HepG2 (cell line): ENCODE results near the gene IDNK. TPM values are rescaled to one million over a fixed set of nuclear protein-coding genes. Genes with fewer than 3 reads are reported as not detected.

Source experiments
- GLI4 ChIP-seq: sonication (generic); formaldehyde crosslinking; IDR thresholded peaks from 2 replicates; pipeline ENCODE4 v1.5.1; 2020; ENCODE audit warnings: missing genetic modification reagents, mild to moderate bottlenecking, moderate library complexity, borderline replicate concordance
- HMGXB3 ChIP-seq: sonication (generic); formaldehyde crosslinking; IDR thresholded peaks from 2 replicates; pipeline ENCODE4 v1.4.0; 2020; ENCODE audit warnings: missing genetic modification reagents, borderline replicate concordance
- KIAA2018 ChIP-seq: sonication (generic); formaldehyde crosslinking; IDR thresholded peaks from 2 replicates; pipeline ENCODE4 v1.5.0; 2020; ENCODE audit warnings: mild to moderate bottlenecking, missing genetic modification reagents, borderline replicate concordance
- MBD4 ChIP-seq: IDR thresholded peaks from 2 replicates; pipeline ENCODE4 v1.6.1; 2012; ENCODE audit warnings: low read length, inconsistent platforms, borderline replicate concordance
- RFXAP ChIP-seq: sonication (generic); formaldehyde crosslinking; IDR thresholded peaks from 2 replicates; pipeline ENCODE4 v1.4.0; 2020; ENCODE audit warnings: missing genetic modification reagents, borderline replicate concordance
- ZBTB43 ChIP-seq: sonication (generic); formaldehyde crosslinking; conservative IDR thresholded peaks from 2 replicates; pipeline ENCODE4 v1.4.0; 2020; ENCODE audit warnings: missing genetic modification reagents
- ZNF30 ChIP-seq: sonication (generic); formaldehyde crosslinking; IDR thresholded peaks from 2 replicates; pipeline ENCODE4 v1.5.0; 2020; ENCODE audit warnings: mild to moderate bottlenecking, missing genetic modification reagents
- ZNF333 ChIP-seq: sonication (generic); formaldehyde crosslinking; IDR thresholded peaks from 2 replicates; pipeline ENCODE4 v1.4.0; 2020; ENCODE audit warnings: mild to moderate bottlenecking, missing genetic modification reagents, borderline replicate concordance
- ZNF414 ChIP-seq: sonication (generic); formaldehyde crosslinking; IDR thresholded peaks from 2 replicates; pipeline ENCODE4 v1.5.0; 2020; ENCODE audit warnings: missing genetic modification reagents
- ZXDC ChIP-seq: sonication (generic); formaldehyde crosslinking; IDR thresholded peaks from 2 replicates; pipeline ENCODE4 v1.5.0; 2020; ENCODE audit warnings: mild to moderate bottlenecking, missing genetic modification reagents
- polyA plus RNA-seq, 8 experiments: library from polyadenylated mRNA; depleted of rRNA in 3 of 8; stranded (reverse) in 7 of 8; unstranded in 1 of 8; fragments of >200 nt; fragmentation: Illumina TruSeq in 4 of 8; extraction: Trizol in 4 of 8; gene quantifications; 2 replicates each; pipeline versions ENCODE4 v1.2.1 to v1.2.3, GENCODE V29; 2011 to 2016; ENCODE audit warnings: low read depth in 4 of 8, missing spikeins in 1 of 8, mixed read lengths in 1 of 8; ENCODE audit not compliant: insufficient read depth in 1 of 8
- total RNA-seq, 5 experiments: library from RNA; depleted of rRNA; stranded (reverse); fragments of >200 nt; fragmentation: Illumina TruSeq; extraction: Trizol; gene quantifications; 2 replicates each; pipeline ENCODE4 v1.2.3, GENCODE V29; 2016; ENCODE audit warnings: low read depth in 1 of 5

IDNK gene
- total and polyA plus RNA-seq, 2 of the 13 experiments (the other 11 are each of a cell fraction or from before 2014, with no cell fraction given) = 3.1 to 4.8 TPM

GRCh38 chr9:83629433-83630104 lies 6.6 kb downstream of the IDNK start (continued):
- TF ChIP-seq HMGXB3 (CRISPR knock-in tag) = no peak
- TF ChIP-seq MBD4 = no peak; the same call in 1 of the 2 replicates
- TF ChIP-seq GLI4 (CRISPR knock-in tag) = no peak
- no peak for TF ChIP-seq KIAA2018
- peak; percentile 98 for TF ChIP-seq ZBTB43 (CRISPR knock-in tag)
- no peak for TF ChIP-seq ZNF30
- no peak for TF ChIP-seq ZNF333 (CRISPR knock-in tag)
- no peak for TF ChIP-seq ZXDC (CRISPR knock-in tag)
- no peak for TF ChIP-seq RFXAP (CRISPR knock-in tag)
- TF ChIP-seq ZNF414 (CRISPR knock-in tag) = peak; percentile 56
